VCaP (cell line): ENCODE results near the gene PLEKHG3.
"Not testable (repeated sequence)": the region's sequence is repeated elsewhere in the genome, so short reads cannot be mapped to it uniquely, and the experiment has no call there.

ENCODE experiments used
- H3K27ac ChIP-seq: fragments of 450-650 bp; 2 replicates; pipeline ENCODE4 v1.5.1; 2017
- CTCF ChIP-seq: fragments of 450-650 bp; conservative IDR thresholded peaks from 2 replicates; pipeline ENCODE4 v1.5.1; 2017; ENCODE audit warnings: mild to moderate bottlenecking, moderate library complexity

The PLEKHG3 gene

DNA sequence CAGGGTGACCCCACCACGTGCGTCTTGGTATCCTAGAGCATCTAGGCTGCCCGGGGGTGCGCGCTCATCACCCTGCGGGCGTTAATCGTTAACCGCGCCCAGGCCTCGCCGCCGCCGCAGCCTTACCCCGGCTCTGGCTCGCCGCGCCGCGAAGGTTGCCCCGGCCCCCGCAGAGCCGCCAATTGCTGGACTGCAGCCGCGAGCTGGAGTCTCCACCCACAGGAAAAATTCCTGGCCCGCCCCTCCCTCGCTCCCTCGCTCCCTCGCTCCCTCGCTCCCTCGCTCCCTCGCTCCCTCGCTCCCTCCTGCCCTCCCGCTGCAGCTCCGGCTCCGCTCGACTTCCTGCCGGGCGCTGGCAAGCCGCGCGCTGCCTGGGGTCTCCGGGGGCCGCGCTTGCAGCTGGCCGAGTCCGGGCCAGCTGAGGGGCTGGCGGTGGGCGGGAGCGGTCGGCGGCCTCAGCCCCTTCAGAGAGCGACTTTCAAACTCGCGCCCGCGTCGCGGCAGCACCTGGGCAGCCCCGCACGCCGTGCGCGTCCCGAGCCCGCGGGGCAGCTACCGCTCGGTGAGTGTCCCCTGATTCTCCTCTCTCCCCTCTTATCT is at the start of gene PLEKHG3:
PLEKHG3 (plus strand) TSS at position 282 of the 600 bp plus-strand sequence. CDS start 23,208 bp downstream, outside the sequence.
- H3K27ac ChIP-seq, result peak within 1 kb of the TSS; percentile 70

GRCh38 chr14:64654901-64655300 is 49.3 kb upstream of the PLEKHG3 start:
- no peak overlapping the region for H3K27ac ChIP-seq
- no peak for TF ChIP-seq CTCF

More for the DNA sequence above, at the start of gene PLEKHG3:
- TF ChIP-seq CTCF, result no peak

- TF ChIP-seq CTCF, result no peak
- H3K27ac ChIP-seq, result no peak overlapping the region
Measured at GRCh38 chr14:64656986-64657385, 47.2 kb upstream of the PLEKHG3 start.

DNA sequence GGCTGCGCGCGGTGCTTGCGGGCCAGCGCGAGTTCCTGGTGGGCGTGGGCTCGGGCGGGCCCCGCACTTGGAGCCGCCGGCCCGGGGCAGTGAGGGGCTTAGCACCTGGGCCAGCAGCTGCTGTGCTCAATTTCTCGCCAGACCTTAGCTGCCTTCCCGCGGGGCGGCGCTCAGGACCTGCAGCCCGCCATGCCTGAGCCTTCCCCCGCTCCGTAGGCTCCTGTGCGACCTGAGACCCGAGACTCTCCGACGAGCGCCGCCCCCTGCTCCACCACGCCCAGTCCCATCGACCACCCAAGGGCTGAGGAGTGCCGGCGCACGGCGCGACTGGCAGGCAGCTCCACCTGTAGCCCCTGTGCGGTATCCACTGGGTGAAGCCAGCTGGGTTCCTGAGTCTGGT is 46.0 kb upstream of the PLEKHG3 start:
- H3K27ac ChIP-seq, result no peak overlapping the region
- no peak for TF ChIP-seq CTCF

GRCh38 chr14:64658700-64659264 is 45.4 kb upstream of the PLEKHG3 start:
- H3K27ac ChIP-seq, result not testable (repeated sequence)

DNA sequence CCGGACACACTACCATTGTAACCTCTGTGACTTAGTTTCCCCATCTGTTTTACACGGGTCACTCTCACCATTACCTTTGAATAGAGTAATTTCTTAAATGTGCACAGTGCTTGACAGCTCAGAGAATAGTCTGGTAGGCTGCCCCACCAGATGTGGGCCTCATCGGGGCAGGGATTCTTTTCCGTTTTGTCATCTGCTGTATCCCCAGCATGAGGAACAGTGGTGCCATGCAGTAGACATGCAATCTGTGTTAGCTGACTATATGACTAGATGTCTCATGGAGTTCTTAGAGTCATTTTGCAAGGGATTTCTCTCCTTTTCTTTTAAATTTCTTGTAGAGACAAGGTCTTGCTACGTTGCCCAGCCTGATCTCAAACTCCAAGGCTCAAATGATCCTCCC is 44.9 kb upstream of the PLEKHG3 start:
- no peak overlapping the region for H3K27ac ChIP-seq
- TF ChIP-seq CTCF, result no peak

DNA sequence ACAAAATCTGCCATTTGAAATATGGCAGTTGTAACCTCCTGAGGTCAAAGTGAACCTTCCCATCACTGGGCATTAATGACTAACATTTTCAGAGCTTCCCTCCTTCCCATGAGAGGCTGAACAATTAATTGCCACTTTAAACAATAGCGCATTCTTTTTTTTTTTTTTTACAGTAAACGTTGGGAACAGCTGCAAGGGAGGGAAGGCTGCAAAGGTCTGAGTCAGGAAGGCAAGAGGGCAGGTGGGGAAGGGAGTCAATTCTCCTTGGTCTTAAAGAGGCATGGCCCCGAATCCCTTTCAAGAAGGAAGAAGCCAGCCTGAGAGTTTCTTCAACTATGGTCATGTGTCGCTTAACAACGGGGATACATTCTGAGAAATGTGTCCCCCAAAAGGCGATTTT is 41.0 kb upstream of the PLEKHG3 start:
- H3K27ac ChIP-seq, result no peak overlapping the region
- no peak for TF ChIP-seq CTCF

DNA sequence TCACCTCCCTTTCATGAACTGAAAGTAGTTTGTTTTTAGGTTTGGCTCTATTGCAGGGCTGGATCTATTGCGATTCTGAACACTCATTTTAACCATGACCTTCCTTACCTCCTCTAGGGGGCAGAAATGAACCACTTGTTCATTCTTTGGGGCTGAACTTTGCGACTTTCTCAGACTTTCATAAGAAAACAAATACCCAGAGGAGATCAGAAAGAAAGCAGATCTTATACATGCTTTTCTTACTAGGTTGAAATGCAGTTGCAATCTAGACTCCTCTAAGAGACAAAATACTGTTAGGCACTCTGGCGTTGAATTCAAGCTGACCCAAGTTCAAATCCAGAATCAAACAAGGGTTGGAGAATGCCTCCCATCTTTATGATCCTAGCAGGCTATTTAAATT is 32.6 kb upstream of the PLEKHG3 start:
- TF ChIP-seq CTCF, result peak; percentile 75

More for the DNA sequence above, 32.6 kb upstream of the PLEKHG3 start:
- H3K27ac ChIP-seq, result no peak overlapping the region
